GM12891 (cell line): ENCODE data around the gene COL4A1.

ENCODE experiments used
- DNase-seq: peaks from one replicate; pipeline ENCODE4 v3.0.0; 2011; ENCODE audit warnings: low spot score; ENCODE audit not compliant: insufficient read length
- FAIRE-seq: peaks from 2 replicates; lab custom pipeline; 2011; peaks lifted over from hg19 to GRCh38; lab: Jason Lieb, UNC
- PAX5 ChIP-seq: IDR thresholded peaks from 2 replicates; pipeline ENCODE4 v1.6.1; 2011; ENCODE audit warnings: low read length, moderate library complexity, mild to moderate bottlenecking; ENCODE audit not compliant: insufficient read depth, severe bottlenecking
- POLR2A ChIP-seq: IDR thresholded peaks from 2 replicates; pipeline ENCODE4 v1.6.1; 2011; ENCODE audit warnings: low read depth, low read length, control low read depth
- POLR2AphosphoS5 ChIP-seq: IDR thresholded peaks from 2 replicates; pipeline ENCODE4 v1.6.1; 2011; ENCODE audit warnings: low read depth, low read length, control low read depth
- POU2F2 ChIP-seq: IDR thresholded peaks from 2 replicates; pipeline ENCODE4 v1.6.1; 2011; ENCODE audit warnings: low read depth, mild to moderate bottlenecking, control low read depth, low read length, moderate library complexity
- SPI1 ChIP-seq: IDR thresholded peaks from 2 replicates; pipeline ENCODE4 v1.6.1; 2011; ENCODE audit warnings: low read depth, low read length, control low read depth
- TAF1 ChIP-seq: IDR thresholded peaks from 2 replicates; pipeline ENCODE4 v1.6.1; 2011; ENCODE audit warnings: low read depth, low read length, control low read depth

COL4A1 gene

GRCh38 chr13:110217085-110217484 is 89.9 kb downstream of the COL4A1 start:
- DNase-seq, result no peak
- TF ChIP-seq POU2F2, result no peak
- no peak for TF ChIP-seq SPI1
- no peak for TF ChIP-seq POLR2A
- no peak for TF ChIP-seq PAX5
- no peak for TF ChIP-seq TAF1
- TF ChIP-seq POLR2AphosphoS5, result no peak
- FAIRE-seq, result no peak

DNA sequence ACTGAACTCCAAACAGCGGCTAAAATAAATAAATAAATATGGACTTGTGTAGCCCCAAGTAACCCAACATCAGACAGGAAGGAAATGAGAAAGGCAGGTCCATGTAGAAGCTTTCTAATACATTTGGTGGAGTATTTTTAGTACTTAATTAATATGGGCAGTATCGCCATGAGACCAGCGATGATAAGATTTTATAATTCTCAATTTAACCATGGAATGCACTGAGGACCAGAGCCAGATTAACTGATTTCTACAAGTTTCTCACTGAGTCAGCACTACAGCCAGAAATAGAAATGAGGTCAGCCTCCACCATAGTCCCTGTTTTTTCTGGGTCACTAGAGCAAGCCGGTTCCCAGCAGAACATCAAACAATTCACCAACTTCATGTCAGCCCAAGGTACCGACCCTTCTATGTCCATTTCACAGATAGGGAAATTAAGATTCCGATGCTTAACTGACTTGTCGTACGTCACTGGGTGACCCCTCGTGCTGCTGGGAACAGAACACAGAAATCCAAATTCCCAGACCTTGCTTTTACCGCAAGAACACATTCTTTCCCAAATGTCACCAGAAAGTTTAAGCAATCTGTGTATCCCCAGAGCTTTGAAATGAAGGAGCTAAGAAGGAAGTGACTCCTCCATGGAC is 90.4 kb downstream of the COL4A1 start:
- DNase-seq (no peak), FAIRE-seq (no peak)
- TF ChIP-seq POLR2A (no peak), TAF1 (no peak), POU2F2 (no peak), POLR2AphosphoS5 (no peak), PAX5 (no peak), SPI1 (no peak)

GRCh38 chr13:110216006-110216397 is 91.0 kb downstream of the COL4A1 start:
- FAIRE-seq, result no peak
- no peak for DNase-seq
- TF ChIP-seq PAX5, result no peak
- TF ChIP-seq SPI1, result no peak
- no peak for TF ChIP-seq POLR2A
- TF ChIP-seq TAF1, result no peak

DNA sequence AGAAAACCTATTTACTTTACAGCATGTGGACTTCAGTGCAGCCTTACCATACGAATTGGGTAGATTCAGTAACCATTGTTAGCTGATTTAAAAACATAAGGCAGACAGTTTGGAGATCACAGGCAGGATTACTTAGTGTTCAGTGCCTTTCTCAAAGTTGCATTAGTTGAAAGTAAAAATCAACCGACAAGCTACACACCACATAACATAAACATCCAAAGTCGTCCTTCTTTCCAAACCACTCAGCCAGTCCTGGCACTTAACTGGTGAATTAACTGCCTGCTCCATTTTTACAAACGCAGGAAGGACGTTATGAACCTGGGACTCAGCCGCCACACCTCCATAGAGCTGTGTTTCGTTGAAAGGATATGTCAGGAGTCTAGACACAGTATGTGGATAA is 91.4 kb downstream of the COL4A1 start:
- FAIRE-seq (no peak), DNase-seq (no peak)
- TF ChIP-seq PAX5 (no peak), POLR2AphosphoS5 (no peak), POU2F2 (no peak), POLR2A (no peak), SPI1 (no peak)

GRCh38 chr13:110214637-110215036 is 92.3 kb downstream of the COL4A1 start:
- no peak for DNase-seq
- FAIRE-seq, result no peak
- no peak for TF ChIP-seq POLR2A
- no peak for TF ChIP-seq PAX5
- no peak for TF ChIP-seq POLR2AphosphoS5
- no peak for TF ChIP-seq TAF1
- no peak for TF ChIP-seq SPI1
- TF ChIP-seq POU2F2, result no peak

GRCh38 chr13:110213461-110214074 is 93.4 kb downstream of the COL4A1 start:
- DNase-seq, result no peak
- FAIRE-seq, result no peak
- TF ChIP-seq TAF1, result no peak

DNA sequence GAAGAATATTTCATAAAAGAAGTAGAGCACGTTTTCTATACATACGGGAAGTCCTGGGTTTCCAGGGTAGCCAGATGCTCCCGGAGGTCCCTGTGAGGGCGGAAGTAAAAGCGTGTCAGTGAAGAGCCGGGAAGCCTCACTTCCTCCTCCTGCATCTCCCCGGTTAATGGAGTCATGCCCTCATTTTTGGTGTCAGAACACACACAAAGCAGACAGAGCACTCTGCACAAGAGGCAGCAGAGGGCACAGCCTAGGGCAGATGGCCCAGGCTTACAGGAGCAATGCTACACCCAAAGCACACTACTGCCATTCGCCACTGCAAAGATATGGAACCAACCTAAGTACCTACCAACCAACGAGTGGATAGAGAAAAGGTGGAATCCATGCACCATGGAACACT is 94.4 kb downstream of the COL4A1 start:
- no peak for FAIRE-seq
- DNase-seq, result no peak
- TF ChIP-seq POLR2A (no peak), TAF1 (no peak), SPI1 (no peak), POLR2AphosphoS5 (no peak), POU2F2 (no peak), PAX5 (no peak)

GRCh38 chr13:110211735-110212134 is 95.2 kb downstream of the COL4A1 start:
- no peak for DNase-seq
- FAIRE-seq, result no peak

GRCh38 chr13:110211046-110211445 is 95.9 kb downstream of the COL4A1 start:
- DNase-seq (no peak), FAIRE-seq (no peak)
- TF ChIP-seq PAX5 (no peak), POU2F2 (no peak), POLR2A (no peak), TAF1 (no peak), POLR2AphosphoS5 (no peak), SPI1 (no peak)

More at GRCh38 chr13:110211735-110212134, 95.2 kb downstream of the COL4A1 start:
- no peak for TF ChIP-seq SPI1
- no peak for TF ChIP-seq TAF1
- TF ChIP-seq POLR2A, result no peak
- TF ChIP-seq POU2F2, result no peak
- no peak for TF ChIP-seq POLR2AphosphoS5
- no peak for TF ChIP-seq PAX5

DNA sequence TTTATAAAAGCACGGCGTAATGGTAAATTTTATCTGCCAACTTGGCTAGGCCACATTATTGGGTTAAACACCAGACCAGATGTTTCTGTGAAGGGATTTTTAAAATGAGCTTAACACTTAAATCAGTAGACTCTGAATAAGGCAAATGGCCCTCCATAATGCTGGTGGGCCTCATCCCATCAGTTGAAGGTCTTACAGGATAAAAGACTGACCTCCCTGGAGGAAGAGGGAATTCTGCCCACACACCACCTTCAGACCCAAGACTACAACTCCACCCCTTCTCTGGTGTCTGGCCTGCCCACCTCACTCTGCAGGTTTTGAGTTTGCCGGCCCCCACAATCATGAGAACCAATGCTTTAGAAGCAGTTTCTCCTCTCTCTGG is 96.4 kb downstream of the COL4A1 start:
- TF ChIP-seq SPI1, result no peak
- no peak for TF ChIP-seq PAX5
- no peak for TF ChIP-seq TAF1
- no peak for TF ChIP-seq POLR2AphosphoS5
- no peak for TF ChIP-seq POU2F2
- TF ChIP-seq POLR2A, result no peak
- no peak for FAIRE-seq
- DNase-seq, result no peak

GRCh38 chr13:110209950-110210603 is 96.9 kb downstream of the COL4A1 start:
- TF ChIP-seq POLR2AphosphoS5, result no peak
- TF ChIP-seq POLR2A, result no peak
- TF ChIP-seq PAX5, result no peak
- no peak for TF ChIP-seq POU2F2
- TF ChIP-seq SPI1, result no peak
- TF ChIP-seq TAF1, result no peak
- FAIRE-seq (no peak), DNase-seq (no peak)
